CD4-positive, alpha-beta T cell (primary cell): ENCODE measurements around the gene TNS1. TPM values are rescaled to one million over a fixed set of nuclear protein-coding genes. Genes with fewer than 3 reads are reported as not detected.

Source experiments
- ATAC-seq: fragments of 200-7000 bp; cut with Tn5 transposase; one replicate; pipeline ENCODE4 v1.10.0; 2022; ENCODE audit warnings: mild to moderate bottlenecking; ENCODE audit not compliant: poor library complexity
- CTCF ChIA-PET: fragments of 350-600 bp; sonication (Branson Sonifier 250); formaldehyde crosslinking; loops from one replicate; lab custom pipeline; 2021; ENCODE audit warnings: antibody characterized with exemption, inconsistent platforms; lab: Charles Lee
- POLR2A ChIA-PET: fragments of 350-600 bp; sonication (Branson Sonifier 250); formaldehyde crosslinking; loops from one replicate; lab custom pipeline; 2021; ENCODE audit warnings: antibody characterized with exemption, inconsistent platforms; lab: Charles Lee
- DNase-seq, 14 experiments: peaks; one replicate each; pipeline ENCODE4 v3.0.0-alpha.2; 2013 to 2020; ENCODE audit warnings: mixed read lengths in 2 of 14
- H3K27ac ChIP-seq, 2 donors: one replicate each; pipeline versions ENCODE4 v1.5.1 to v1.7.0; 2013; ENCODE audit warnings: low read length in 2 of 2, low read depth in 1 of 2, mild to moderate bottlenecking in 1 of 2
- H3K27me3 ChIP-seq, 2 experiments: 1 replicate in 1 of 2; 2 replicates in 1 of 2; pipeline versions ENCODE4 v1.6.1 to v1.7.0; 2013; ENCODE audit warnings: low read length in 2 of 2, control low read depth in 1 of 2, mild to moderate bottlenecking in 1 of 2, moderate library complexity in 1 of 2; ENCODE audit not compliant: insufficient read depth in 2 of 2, control insufficient read depth in 1 of 2
- H3K36me3 ChIP-seq: one replicate; pipeline ENCODE4 v1.6.1; 2013; ENCODE audit warnings: low read length, control low read depth; ENCODE audit not compliant: insufficient read depth
- H3K4me1 ChIP-seq: one replicate; pipeline ENCODE4 v1.6.1; 2013; ENCODE audit warnings: low read length, control low read depth; ENCODE audit not compliant: insufficient read depth
- H3K4me3 ChIP-seq: one replicate; pipeline ENCODE4 v1.5.1; 2013; ENCODE audit warnings: mild to moderate bottlenecking, low read length, moderate library complexity
- H3K9me3 ChIP-seq, 2 experiments: 1 replicate in 1 of 2; 2 replicates in 1 of 2; pipeline versions ENCODE4 v1.6.1 to v1.7.0; 2013; ENCODE audit warnings: low read length in 2 of 2, mild to moderate bottlenecking in 2 of 2, control low read depth in 1 of 2, moderate library complexity in 1 of 2; ENCODE audit not compliant: control insufficient read depth in 1 of 2, insufficient read depth in 1 of 2
- H3K27ac Mint-ChIP-seq: one replicate; pipeline ENCODE4 v1.8.0; 2020; ENCODE audit warnings: mixed read lengths
- H3K27me3 Mint-ChIP-seq: one replicate; pipeline ENCODE4 v1.8.0; 2021; ENCODE audit warnings: mixed read lengths
- H3K36me3 Mint-ChIP-seq: one replicate; pipeline ENCODE4 v1.8.0; 2021; ENCODE audit warnings: low read depth, mixed read lengths
- H3K4me1 Mint-ChIP-seq: one replicate; pipeline ENCODE4 v1.8.0; 2021; ENCODE audit warnings: low read depth, mixed read lengths
- H3K4me3 Mint-ChIP-seq: one replicate; pipeline ENCODE4 v1.8.0; 2020; ENCODE audit warnings: mild to moderate bottlenecking, mixed read lengths
- H3K9me3 Mint-ChIP-seq: one replicate; pipeline ENCODE4 v1.8.0; 2020; ENCODE audit warnings: mixed read lengths
- CTCF ChIP-seq: fragments of 200-600 bp; IDR thresholded peaks from one replicate; pipeline ENCODE4 v1.8.0; 2022; ENCODE audit warnings: antibody characterized with exemption, mild to moderate bottlenecking
- intact Hi-C, 2 experiments: fragments of 100-400 bp; cut with DNase I in 1 of 2; cut with micrococcal nuclease in 1 of 2; formaldehyde crosslinking; loops; one replicate each; pipeline versions ENCODE4 v1.15.1 to v1.9.0; 2023 to 2025; cut with DNase I, micrococcal nuclease
- total RNA-seq, 174 experiments: library from RNA in 2 of 174; stranded (reverse) in 2 of 174; gene quantifications; one replicate each; pipeline ENCODE4 v1.2.3 and lab custom pipeline; 2021 to 2026

TNS1 gene
- total RNA-seq, 2 experiments from 2014 or later = 0.25 to 0.34 TPM

- Histone ChIP-seq H3K36me3 (no peaks in the 10 kb centered on the region), H3K4me1 (no peaks in the 10 kb centered on the region), H3K27me3 (peaks cover 0 to 2% of the 10 kb centered on the region in 2 experiments), H3K27ac (no peak overlapping the region), H3K4me3 (no peak overlapping the region), H3K9me3 (no peaks in the 10 kb centered on the region)
- H3K27ac Mint-ChIP-seq = no peak overlapping the region
- ChIA-PET POLR2A (interaction anchor here (0.7 kb wide), 1 partner anchor 832 kb away, joined by 3 read pairs; no protein-coding TSS in a partner anchor), CTCF (no interaction called here)
- no peak for DNase-seq
- no peak overlapping the region for H3K4me3 Mint-ChIP-seq
- no peaks in the 10 kb centered on the region for H3K9me3 Mint-ChIP-seq
- intact Hi-C loops = no loop called here
- H3K27me3 Mint-ChIP-seq = peaks cover 15% of the 10 kb centered on the region
- H3K36me3 Mint-ChIP-seq = no peaks in the 10 kb centered on the region
- ATAC-seq = no peak
- TF ChIP-seq CTCF = no peak
- no peaks in the 10 kb centered on the region for H3K4me1 Mint-ChIP-seq
Measured at GRCh38 chr2:217948897-217949296, 53.9 kb downstream of the TNS1 start.

- intact Hi-C loops = no loop called here
- peaks cover 0 to 4% of the 10 kb centered on the region in 2 experiments for H3K27me3 ChIP-seq
- no peak overlapping the region for H3K4me3 Mint-ChIP-seq
- H3K4me3 ChIP-seq = no peak overlapping the region
- DNase-seq (no peak), ATAC-seq (no peak)
- H3K9me3 ChIP-seq = no peaks in the 10 kb centered on the region
- no peak for TF ChIP-seq CTCF
- ChIA-PET POLR2A (no interaction called here), CTCF (no interaction called here)
- no peak overlapping the region for H3K27ac ChIP-seq
- H3K36me3 Mint-ChIP-seq = no peaks in the 10 kb centered on the region
- peaks cover 20% of the 10 kb centered on the region for H3K27me3 Mint-ChIP-seq
- no peaks in the 10 kb centered on the region for H3K4me1 Mint-ChIP-seq
- no peaks in the 10 kb centered on the region for H3K9me3 Mint-ChIP-seq
- H3K27ac Mint-ChIP-seq = no peak overlapping the region
- H3K4me1 ChIP-seq = no peaks in the 10 kb centered on the region
- no peaks in the 10 kb centered on the region for H3K36me3 ChIP-seq
Measured at GRCh38 chr2:217948351-217948791, 54.4 kb downstream of the TNS1 start.

- ChIA-PET POLR2A (no interaction called here), CTCF (no interaction called here)
- Mint-ChIP-seq H3K27me3 (peaks cover 18% of the 10 kb centered on the region), H3K4me3 (no peak overlapping the region), H3K4me1 (no peaks in the 10 kb centered on the region), H3K9me3 (no peaks in the 10 kb centered on the region), H3K27ac (no peak overlapping the region), H3K36me3 (no peaks in the 10 kb centered on the region)
- Histone ChIP-seq H3K27ac (no peak overlapping the region), H3K9me3 (no peaks in the 10 kb centered on the region), H3K27me3 (peaks cover 3 to 4% of the 10 kb centered on the region in 2 experiments), H3K36me3 (no peaks in the 10 kb centered on the region), H3K4me1 (no peaks in the 10 kb centered on the region), H3K4me3 (no peak overlapping the region)
- intact Hi-C loops = no loop called here
- no peak for DNase-seq
- no peak for ATAC-seq
- TF ChIP-seq CTCF = no peak
Measured at GRCh38 chr2:217947383-217948350, 55.1 kb downstream of the TNS1 start.
